ENCODE measurements around the gene TUBGCP2. TPM values are rescaled to one million over a fixed set of nuclear protein-coding genes. Genes with fewer than 3 reads are reported as not detected.

Gene TUBGCP2
- total RNA-seq, 4 donors from 2014 or later: 35.8 to 47.3 (median 38.8) TPM

DNA sequence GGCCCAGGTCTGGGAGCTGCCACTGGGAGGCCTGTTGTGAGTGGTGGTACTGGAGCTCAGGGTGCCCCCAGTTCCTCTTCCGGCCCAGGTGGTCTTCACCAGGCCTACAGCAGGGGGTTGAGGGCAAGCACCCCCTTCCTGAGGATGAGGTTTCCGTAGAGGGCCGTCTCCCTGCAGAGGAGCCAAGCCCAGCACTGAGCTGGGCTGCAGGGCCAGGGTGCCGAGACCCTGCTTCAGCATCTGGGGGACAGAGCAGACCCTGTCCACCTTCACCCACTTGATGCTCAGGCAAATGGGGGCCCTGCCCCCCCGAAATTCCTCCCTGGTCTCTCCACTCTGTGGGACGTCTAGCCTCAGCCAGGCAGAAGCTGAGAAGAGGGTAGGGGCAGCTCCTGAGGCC, 46.6 kb upstream of the TUBGCP2 start:
- H3K4me1 ChIP-seq: peaks cover 0 to 24% (median 11%) of the 10 kb centered on the region in 3 donors
- WGBS, 2 donors (ENCODE audit: low coverage in 1 of 2): no CpG with 5 or more reads among the region's 6 CpGs
- no peak overlapping the region for H3K4me3 ChIP-seq
- H3K36me3 ChIP-seq: peaks cover 0 to 11% of the 10 kb centered on the region in 2 donors
- H3K27ac ChIP-seq: no peak overlapping the region
- no peaks in the 10 kb centered on the region for H3K9me3 ChIP-seq
- ATAC-seq: no peak
- no peak for TF ChIP-seq CTCF (IDR thresholded peaks at IDR 0.05)
- TF ChIP-seq EP300 (IDR thresholded peaks at IDR 0.05): no peak
- TF ChIP-seq POLR2A (IDR thresholded peaks at IDR 0.05): no peak
- no peak for TF ChIP-seq POLR2AphosphoS5 (IDR thresholded peaks at IDR 0.05)
- peaks cover 62% of the 10 kb centered on the region for H3K27me3 ChIP-seq

DNA sequence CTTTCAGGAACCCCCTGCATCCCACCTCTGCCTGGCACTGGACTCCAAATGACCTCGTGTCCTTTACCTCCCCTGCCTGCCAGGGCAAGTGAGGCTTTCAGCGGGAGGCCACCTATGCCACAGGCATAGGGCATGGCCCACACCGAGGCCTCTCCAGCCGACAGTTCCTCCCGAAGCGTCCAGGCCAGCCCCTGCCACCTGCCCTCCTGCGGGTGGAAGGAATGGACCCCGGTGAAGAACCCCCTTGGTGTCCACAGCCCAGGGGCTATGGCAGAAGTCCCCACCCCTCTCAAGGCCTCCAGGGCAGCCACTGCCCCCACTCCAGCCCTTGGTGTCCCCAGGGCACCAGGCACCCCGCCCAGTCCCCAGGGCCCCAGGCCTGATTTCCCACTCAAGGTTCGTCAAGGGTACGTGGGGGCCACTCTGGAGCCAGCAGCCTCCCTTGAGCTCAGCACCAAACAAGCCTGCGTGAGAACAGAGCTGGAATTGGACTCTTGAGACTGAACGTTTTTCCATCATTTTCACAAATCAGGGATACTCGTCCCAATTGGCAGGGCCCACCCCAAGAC, 46.1 kb upstream of the TUBGCP2 start:
- no peaks in the 10 kb centered on the region for H3K9me3 ChIP-seq
- H3K4me3 ChIP-seq: no peak overlapping the region
- peaks cover 0 to 11% of the 10 kb centered on the region in 2 donors for H3K36me3 ChIP-seq
- peaks cover 0 to 24% (median 11%) of the 10 kb centered on the region in 3 donors for H3K4me1 ChIP-seq
- no peak for TF ChIP-seq CTCF (IDR thresholded peaks at IDR 0.05)
- no peak for TF ChIP-seq POLR2AphosphoS5 (IDR thresholded peaks at IDR 0.05)
- no peak for TF ChIP-seq EP300 (IDR thresholded peaks at IDR 0.05)
- no peak for TF ChIP-seq POLR2A (IDR thresholded peaks at IDR 0.05)
- no peak overlapping the region for H3K27ac ChIP-seq
- ATAC-seq: no peak
- peaks cover 67% of the 10 kb centered on the region for H3K27me3 ChIP-seq
- WGBS, 2 donors (ENCODE audit: low coverage in 1 of 2): no CpG with 5 or more reads among the region's 14 CpGs

DNA sequence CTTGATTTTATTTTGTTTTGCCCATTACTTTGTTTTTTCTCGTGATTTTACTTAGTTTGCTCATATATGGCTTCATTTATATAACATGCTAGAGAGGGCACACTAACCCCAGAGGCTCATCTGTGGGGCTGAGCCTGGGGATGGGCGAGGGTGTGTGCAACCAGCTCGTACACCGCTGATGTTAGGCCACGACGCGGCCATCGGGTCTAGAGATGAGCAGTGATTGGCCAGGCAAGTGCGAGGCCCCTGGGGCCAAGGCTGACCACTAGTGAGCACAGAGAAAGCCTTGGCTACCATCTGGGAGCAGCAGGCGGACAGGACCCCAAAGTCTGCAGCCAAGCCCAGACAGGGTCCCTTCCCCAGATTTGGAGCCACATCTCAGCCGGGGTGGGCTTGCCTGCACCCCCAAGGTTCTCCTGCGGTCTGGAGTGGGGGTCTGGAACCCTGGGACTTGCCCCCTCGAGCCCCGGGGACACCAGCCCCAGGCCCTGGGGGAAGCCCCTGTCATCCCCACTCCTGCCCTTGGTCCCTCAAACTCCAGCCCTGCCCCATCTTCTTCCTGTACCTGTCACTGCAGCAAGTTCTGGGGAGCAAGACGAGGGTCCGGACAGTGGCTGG, 45.4 kb upstream of the TUBGCP2 start:
- ATAC-seq: no peak
- 90% methylated on average over 2 of the region's 16 CpGs; no CpG with 5 or more reads in 1 of the 2 donors for WGBS, 2 donors (ENCODE audit: low coverage in 1 of 2)
- Histone ChIP-seq H3K9me3 (no peaks in the 10 kb centered on the region), H3K27ac (no peak overlapping the region), H3K36me3 (peaks cover 0 to 11% of the 10 kb centered on the region in 2 donors), H3K27me3 (peaks cover 73% of the 10 kb centered on the region), H3K4me1 (peaks cover 0 to 24% (median 11%) of the 10 kb centered on the region in 3 donors), H3K4me3 (no peak overlapping the region)
- TF ChIP-seq POLR2AphosphoS5 (IDR thresholded peaks at IDR 0.05) (no peak), CTCF (IDR thresholded peaks at IDR 0.05) (no peak), EP300 (IDR thresholded peaks at IDR 0.05) (no peak), POLR2A (IDR thresholded peaks at IDR 0.05) (no peak)

GRCh38 chr10:133353202-133353959, 44.7 kb upstream of the TUBGCP2 start:
- TF ChIP-seq CTCF (IDR thresholded peaks at IDR 0.05) (no peak), POLR2AphosphoS5 (IDR thresholded peaks at IDR 0.05) (no peak), POLR2A (IDR thresholded peaks at IDR 0.05) (no peak), EP300 (IDR thresholded peaks at IDR 0.05) (no peak)
- H3K4me3 ChIP-seq: no peak overlapping the region
- H3K4me1 ChIP-seq: peaks cover 0 to 24% (median 11%) of the 10 kb centered on the region in 3 donors
- WGBS, 2 donors (ENCODE audit: low coverage in 1 of 2): no CpG with 5 or more reads among the region's 16 CpGs
- no peak for ATAC-seq
- peaks cover 0 to 11% of the 10 kb centered on the region in 2 donors for H3K36me3 ChIP-seq
- H3K9me3 ChIP-seq: no peaks in the 10 kb centered on the region
- peaks cover 80% of the 10 kb centered on the region for H3K27me3 ChIP-seq
- no peak overlapping the region for H3K27ac ChIP-seq
